Measurements from ENCODE around the gene MILR1.
"Not testable (repeated sequence)": the region's sequence is repeated elsewhere in the genome, so short reads cannot be mapped to it uniquely, and the experiment has no call there.

The MILR1 gene

GRCh38 chr17:64480951-64481350 lies 32.0 kb downstream of the MILR1 start:
- DNase-seq: no peak

- no peak for DNase-seq
Measured at GRCh38 chr17:64484380-64484779, 35.5 kb downstream of the MILR1 start.

- DNase-seq: no peak
Measured at GRCh38 chr17:64488301-64488700, 39.4 kb downstream of the MILR1 start.

- DNase-seq: no peak
Measured at GRCh38 chr17:64491034-64491860, 42.3 kb downstream of the MILR1 start.

GRCh38 chr17:64491994-64492393 lies 43.1 kb downstream of the MILR1 start:
- no peak for DNase-seq

- DNase-seq: no peak
Measured at GRCh38 chr17:64492481-64493109, 43.7 kb downstream of the MILR1 start.

GRCh38 chr17:64494121-64494520 lies 45.2 kb downstream of the MILR1 start:
- no peak for DNase-seq

GRCh38 chr17:64495300-64495699 lies 46.4 kb downstream of the MILR1 start:
- DNase-seq: not testable (repeated sequence)

GRCh38 chr17:64496348-64496785 lies 47.5 kb downstream of the MILR1 start:
- DNase-seq: no peak

- DNase-seq: peak; percentile 88
Measured at GRCh38 chr17:64496786-64497564, 48.1 kb downstream of the MILR1 start, which contains the start of gene POLG2. POLG2 (minus strand) TSS chr17:64497054; CDS start chr17:64496968, 86 bp downstream.

- DNase-seq: no peak
Measured at GRCh38 chr17:64497565-64498035, 48.7 kb downstream of the MILR1 start.

GRCh38 chr17:64498308-64499203 lies 49.6 kb downstream of the MILR1 start:
- DNase-seq: no peak

- no peak for DNase-seq
Measured at GRCh38 chr17:64499805-64500486, 51.0 kb downstream of the MILR1 start.

- no peak for DNase-seq
Measured at GRCh38 chr17:64500487-64500859, 51.6 kb downstream of the MILR1 start.

GRCh38 chr17:64500862-64501765 lies 52.2 kb downstream of the MILR1 start:
- DNase-seq: no peak

GRCh38 chr17:64502021-64502420 lies 53.1 kb downstream of the MILR1 start:
- DNase-seq: no peak

GRCh38 chr17:64502809-64503208 lies 53.9 kb downstream of the MILR1 start:
- no peak for DNase-seq

GRCh38 chr17:64503341-64503740 lies 54.4 kb downstream of the MILR1 start:
- no peak for DNase-seq

- DNase-seq: no peak
Measured at GRCh38 chr17:64503821-64504768, 55.2 kb downstream of the MILR1 start.

All from COR-L47 (cell line).